HepG2 (cell line): ENCODE results near the gene SPSB1. TPM values are rescaled to one million over a fixed set of nuclear protein-coding genes. Genes with fewer than 3 reads are reported as not detected.

Experiments used
- ATAC-seq: fragments of 200-7000 bp; cut with Tn5 transposase; 3 replicates; pipeline ENCODE4 v1.9.1; 2020; ENCODE audit warnings: mild to moderate bottlenecking, moderate library complexity
- BruUV-seq: library from RNA; stranded (reverse); fragments of 400-500 nt; replicated peaks from 2 replicates; lab custom pipeline; 2021; lab: Mats Ljungman, UMichigan
- CTCF ChIA-PET: fragments of 300-600 bp; formaldehyde crosslinking; extraction: SDS; loops from one replicate; lab custom pipeline; 2021; ENCODE audit warnings: low total read pairs, inconsistent platforms, low intra/inter-chr PET ratio; lab: Yijun Ruan, JAX
- POLR2A ChIA-PET: fragments of 350-600 bp; sonication (Branson Sonifier 250); formaldehyde crosslinking; loops from one replicate; lab custom pipeline; 2020; ENCODE audit warnings: antibody characterized with exemption, inconsistent platforms; lab: Yijun Ruan, JAX
- DNase-seq: peaks from one replicate; pipeline ENCODE4 v3.0.0-alpha.2; 2015; ENCODE audit warnings: low spot score
- FAIRE-seq: peaks from 3 replicates; lab custom pipeline; 2011; peaks lifted over from hg19 to GRCh38; lab: Jason Lieb, UNC
- H2AFZ ChIP-seq: one replicate; pipeline ENCODE4 v1.6.1; 2011; ENCODE audit warnings: low read length, inconsistent platforms
- H3K27ac ChIP-seq: fragments of 300-600 bp; 3 replicates; pipeline ENCODE4 v1.8.0; 2011; ENCODE audit warnings: mixed run types, mild to moderate bottlenecking, mixed read lengths, low read length, inconsistent platforms; ENCODE audit not compliant: insufficient read depth; ENCODE audit errors: extremely low read length
- H3K27me3 ChIP-seq, 2 experiments: fragments of 200-600 bp in 1 of 2; 2 replicates in 1 of 2; 3 replicates in 1 of 2; pipeline versions ENCODE4 v1.6.0 to v1.8.0; 2011; ENCODE audit warnings: low read length in 2 of 2, mild to moderate bottlenecking in 2 of 2, moderate library complexity in 2 of 2, inconsistent platforms in 1 of 2; ENCODE audit not compliant: insufficient read depth in 2 of 2, control insufficient read depth in 1 of 2
- H3K36me3 ChIP-seq, 2 experiments: fragments of 200-600 bp in 1 of 2; replicated peaks in 1 of 2; 2 replicates in 1 of 2; 3 replicates in 1 of 2; pipeline versions ENCODE4 v1.5.1 to v1.8.0; 2011; ENCODE audit warnings: low read length in 2 of 2, inconsistent platforms in 1 of 2; ENCODE audit not compliant: insufficient read depth in 2 of 2, control insufficient read depth in 1 of 2
- H3K4me1 ChIP-seq: 2 replicates; pipeline ENCODE4 v1.5.1; 2012; ENCODE audit warnings: low read length, inconsistent platforms; ENCODE audit not compliant: insufficient read depth
- H3K4me2 ChIP-seq: 2 replicates; pipeline ENCODE4 v1.6.0; 2011; ENCODE audit warnings: low read depth, low read length, inconsistent platforms
- H3K4me3 ChIP-seq, 3 experiments: fragments of 200-600 bp in 1 of 3; sonication (generic), shearing (Covaris generic) in 1 of 3; replicated peaks in 1 of 3; 2 replicates each; pipeline ENCODE4 v1.5.1; 2011 to 2016; ENCODE audit warnings: low read length in 3 of 3, inconsistent platforms in 2 of 3, low read depth in 2 of 3, mild to moderate bottlenecking in 2 of 3, control low read depth in 1 of 3, mixed read lengths in 1 of 3; ENCODE audit not compliant: insufficient read depth in 1 of 3
- H3K79me2 ChIP-seq: one replicate; pipeline ENCODE4 v1.6.1; 2011; ENCODE audit warnings: low read length, inconsistent platforms; ENCODE audit not compliant: insufficient read depth
- H3K9ac ChIP-seq: 2 replicates; pipeline ENCODE4 v1.6.0; 2011; ENCODE audit warnings: mild to moderate bottlenecking, low read depth, low read length, inconsistent platforms; ENCODE audit not compliant: insufficient read depth
- H3K9me3 ChIP-seq: 2 replicates; pipeline ENCODE4 v1.5.1; 2012; ENCODE audit warnings: mild to moderate bottlenecking, low read length
- H4K20me1 ChIP-seq: 2 replicates; pipeline ENCODE4 v1.6.0; 2011; ENCODE audit warnings: inconsistent platforms, mild to moderate bottlenecking, low read length, moderate library complexity; ENCODE audit not compliant: insufficient read depth
- ELF4 ChIP-seq: sonication (generic); formaldehyde crosslinking; IDR thresholded peaks from 2 replicates; pipeline ENCODE4 v1.5.0; 2020; ENCODE audit warnings: missing genetic modification reagents, mild to moderate bottlenecking, moderate library complexity, borderline replicate concordance
- GRHL1 ChIP-seq: sonication (generic); formaldehyde crosslinking; conservative IDR thresholded peaks from 2 replicates; pipeline ENCODE4 v1.8.0; 2022; ENCODE audit warnings: missing genetic modification reagents
- KLF6 ChIP-seq: IDR thresholded peaks from 2 replicates; pipeline ENCODE4 v1.8.0; 2016; ENCODE audit warnings: missing biosample characterization, missing genetic modification reagents
- PHF5A ChIP-seq: IDR thresholded peaks from one replicate; pipeline ENCODE4 v1.6.1; 2018; ENCODE audit warnings: low read depth, missing genetic modification reagents; ENCODE audit not compliant: unreplicated experiment
- SIX1 ChIP-seq: sonication (generic); formaldehyde crosslinking; IDR thresholded peaks from 2 replicates; pipeline ENCODE4 v1.4.0; 2020; ENCODE audit warnings: missing genetic modification reagents, borderline replicate concordance
- STAT6 ChIP-seq: sonication (generic); formaldehyde crosslinking; IDR thresholded peaks from 2 replicates; pipeline ENCODE4 v1.4.0; 2020; ENCODE audit warnings: missing genetic modification reagents, mild to moderate bottlenecking, borderline replicate concordance
- U2AF2 ChIP-seq: fragments of 200-400 bp; formaldehyde crosslinking; IDR thresholded peaks from 2 replicates; pipeline ENCODE4 v1.6.1; 2017; ENCODE audit warnings: low read depth, mild to moderate bottlenecking, low read length
- ZBTB37 ChIP-seq: sonication (generic); formaldehyde crosslinking; IDR thresholded peaks from 2 replicates; pipeline ENCODE4 v1.4.0; 2020; ENCODE audit warnings: mild to moderate bottlenecking, missing genetic modification reagents
- ZMYM3 ChIP-seq: sonication (generic); formaldehyde crosslinking; IDR thresholded peaks from 2 replicates; pipeline ENCODE4 v1.5.1; 2020; ENCODE audit warnings: mild to moderate bottlenecking, missing genetic modification reagents
- ZNF878 ChIP-seq: sonication (generic); formaldehyde crosslinking; IDR thresholded peaks from 2 replicates; pipeline ENCODE4 v1.8.1; 2023; ENCODE audit warnings: mild to moderate bottlenecking, missing genetic modification reagents, moderate library complexity
- ZUFSP ChIP-seq: sonication (generic); formaldehyde crosslinking; IDR thresholded peaks from 2 replicates; pipeline ENCODE4 v1.9.0; 2021; ENCODE audit warnings: missing genetic modification reagents, mild to moderate bottlenecking, borderline replicate concordance
- WGBS: methylation state at CpG from one replicate; pipeline ENCODE4 v1.1.6; 2017; ENCODE audit warnings: low lambda C conversion rate; 5-methylcytosine and 5-hydroxymethylcytosine counted together
- in situ Hi-C: cut with HindIII; loops from 2 replicates; pipeline ENCODE4 v1.10.0; 2017; ENCODE audit warnings: low pct_unique_long_range_greater_than_20kb; ENCODE audit not compliant: extremely low pct_ligation_motif_present
- intact Hi-C: fragments of 100-400 bp; cut with micrococcal nuclease; formaldehyde crosslinking; loops from one replicate; pipeline ENCODE4 v1.10.0; 2022; ENCODE audit not compliant: unreplicated experiment
- polyA plus RNA-seq, 8 experiments: library from polyadenylated mRNA; depleted of rRNA in 3 of 8; stranded (reverse) in 7 of 8; unstranded in 1 of 8; fragments of >200 nt; fragmentation: Illumina TruSeq in 4 of 8; extraction: Trizol in 4 of 8; gene quantifications; 2 replicates each; pipeline versions ENCODE4 v1.2.1 to v1.2.3, GENCODE V29; 2011 to 2016; ENCODE audit warnings: low read depth in 4 of 8, missing spikeins in 1 of 8, mixed read lengths in 1 of 8; ENCODE audit not compliant: insufficient read depth in 1 of 8
- total RNA-seq, 5 experiments: library from RNA; depleted of rRNA; stranded (reverse); fragments of >200 nt; fragmentation: Illumina TruSeq; extraction: Trizol; gene quantifications; 2 replicates each; pipeline ENCODE4 v1.2.3, GENCODE V29; 2016; ENCODE audit warnings: low read depth in 1 of 5

The SPSB1 gene
- total and polyA plus RNA-seq, 2 of the 13 experiments (the other 11 are each of a cell fraction or from before 2014, with no cell fraction given): 5.0 to 8.0 TPM

GRCh38 chr1:9399510-9400424 is 107.1 kb downstream of the SPSB1 start (continued):
- TF ChIP-seq KLF6 (CRISPR knock-in tag) (no peak), ELF4 (CRISPR knock-in tag) (no peak), SIX1 (CRISPR knock-in tag) (no peak), U2AF2 (0 out of 2 replicates have a peak, but pooled peaks have one; percentile 23), ZBTB37 (CRISPR knock-in tag) (no peak), ZUFSP (CRISPR knock-in tag) (no peak)
- TF ChIP-seq, all 625 proteins: peak for 99

GRCh38 chr1:9400425-9401079 is 107.9 kb downstream of the SPSB1 start:
- peak; percentile 72 for ATAC-seq
- TF ChIP-seq GRHL1 (CRISPR knock-in tag): no peak
- TF ChIP-seq ZNF878 (CRISPR knock-in tag): no peak
- peak; percentile 63; the same call in 1 of the 2 replicates for TF ChIP-seq ZMYM3 (CRISPR knock-in tag)
- TF ChIP-seq PHF5A (CRISPR knock-in tag): no peak
- TF ChIP-seq STAT6 (CRISPR knock-in tag): no peak

More at GRCh38 chr1:9400425-9401079, 107.9 kb downstream of the SPSB1 start:
- POLR2A ChIA-PET: interaction anchor here (0.7 to 5.0 kb wide), 11 partner anchors 10 to 151 kb away, joined by 3 to 26 read pairs (median 7); no protein-coding TSS in a partner anchor
- peaks cover 62% of the 10 kb centered on the region for H3K4me1 ChIP-seq
- H4K20me1 ChIP-seq: no peaks in the 10 kb centered on the region
- H3K27ac ChIP-seq: peak overlapping the region; percentile 38
- peak overlapping the region; percentile 53 for H3K9ac ChIP-seq
- peak; percentile 31 for DNase-seq
- peak overlapping the region; percentile 32 to 75 (median 41) for H3K4me3 ChIP-seq
- intact Hi-C loops: loop anchor here (5.0 kb wide), 1 partner anchor 37 kb away; no protein-coding TSS in a partner anchor
- in situ Hi-C loops: no loop called here
- no peaks in the 10 kb centered on the region for H3K79me2 ChIP-seq
- no peak overlapping the region for H2AFZ ChIP-seq
- no peaks in the 10 kb centered on the region for H3K36me3 ChIP-seq
- H3K27me3 ChIP-seq: peaks cover 0 to 19% of the 10 kb centered on the region in 2 experiments; a peak in 4 of 5 replicates
- no peaks in the 10 kb centered on the region for H3K9me3 ChIP-seq
- FAIRE-seq: no peak
- H3K4me2 ChIP-seq: peak overlapping the region; percentile 94
- 9% methylated on average over 6 of the region's 13 CpGs for WGBS
- BruUV-seq: no TSS peak
- CTCF ChIA-PET: no interaction called here
